ENCODE results near the gene CTIF.

CTIF gene

DNA sequence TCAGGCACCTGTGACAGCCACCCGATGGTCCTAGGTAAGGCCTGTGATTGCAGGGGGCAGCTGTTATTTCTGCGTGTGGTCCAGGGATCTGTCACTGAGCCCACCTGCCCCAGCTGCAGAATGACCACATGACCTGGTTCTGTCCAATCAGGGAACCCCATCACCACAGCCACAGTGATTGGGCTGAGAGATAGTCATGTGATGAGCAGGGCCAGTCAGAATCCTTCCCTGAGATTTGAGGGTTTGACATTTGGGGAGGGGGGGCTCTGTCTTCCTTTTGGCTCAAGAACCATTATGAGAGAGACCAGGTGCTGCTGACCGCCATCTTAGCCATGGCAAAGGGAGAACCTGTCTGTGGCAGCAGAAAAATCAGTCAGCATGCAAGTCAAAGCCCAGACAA is 264.7 kb downstream of the CTIF start:
- no peaks in the 10 kb centered on the region for H3K27me3 ChIP-seq
- TF ChIP-seq, protein P1, sequence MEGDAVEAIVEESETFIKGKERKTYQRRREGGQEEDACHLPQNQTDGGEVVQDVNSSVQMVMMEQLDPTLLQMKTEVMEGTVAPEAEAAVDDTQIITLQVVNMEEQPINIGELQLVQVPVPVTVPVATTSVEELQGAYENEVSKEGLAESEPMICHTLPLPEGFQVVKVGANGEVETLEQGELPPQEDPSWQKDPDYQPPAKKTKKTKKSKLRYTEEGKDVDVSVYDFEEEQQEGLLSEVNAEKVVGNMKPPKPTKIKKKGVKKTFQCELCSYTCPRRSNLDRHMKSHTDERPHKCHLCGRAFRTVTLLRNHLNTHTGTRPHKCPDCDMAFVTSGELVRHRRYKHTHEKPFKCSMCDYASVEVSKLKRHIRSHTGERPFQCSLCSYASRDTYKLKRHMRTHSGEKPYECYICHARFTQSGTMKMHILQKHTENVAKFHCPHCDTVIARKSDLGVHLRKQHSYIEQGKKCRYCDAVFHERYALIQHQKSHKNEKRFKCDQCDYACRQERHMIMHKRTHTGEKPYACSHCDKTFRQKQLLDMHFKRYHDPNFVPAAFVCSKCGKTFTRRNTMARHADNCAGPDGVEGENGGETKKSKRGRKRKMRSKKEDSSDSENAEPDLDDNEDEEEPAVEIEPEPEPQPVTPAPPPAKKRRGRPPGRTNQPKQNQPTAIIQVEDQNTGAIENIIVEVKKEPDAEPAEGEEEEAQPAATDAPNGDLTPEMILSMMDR (IDR thresholded peaks at IDR 0.05), result no peak
- no peaks in the 10 kb centered on the region for H3K9me3 ChIP-seq
- no peak overlapping the region for H3K27ac ChIP-seq
- no peak overlapping the region for H3K4me3 ChIP-seq (ENCODE audit: low read depth in 1 of 2, low read length in 1 of 2)
- H3K4me1 ChIP-seq (ENCODE audit: control insufficient read depth in 1 of 2, insufficient read depth in 1 of 2, low read depth in 1 of 2, low read length in 1 of 2), result no peaks in the 10 kb centered on the region
- H3K36me3 ChIP-seq, result no peaks in the 10 kb centered on the region

DNA sequence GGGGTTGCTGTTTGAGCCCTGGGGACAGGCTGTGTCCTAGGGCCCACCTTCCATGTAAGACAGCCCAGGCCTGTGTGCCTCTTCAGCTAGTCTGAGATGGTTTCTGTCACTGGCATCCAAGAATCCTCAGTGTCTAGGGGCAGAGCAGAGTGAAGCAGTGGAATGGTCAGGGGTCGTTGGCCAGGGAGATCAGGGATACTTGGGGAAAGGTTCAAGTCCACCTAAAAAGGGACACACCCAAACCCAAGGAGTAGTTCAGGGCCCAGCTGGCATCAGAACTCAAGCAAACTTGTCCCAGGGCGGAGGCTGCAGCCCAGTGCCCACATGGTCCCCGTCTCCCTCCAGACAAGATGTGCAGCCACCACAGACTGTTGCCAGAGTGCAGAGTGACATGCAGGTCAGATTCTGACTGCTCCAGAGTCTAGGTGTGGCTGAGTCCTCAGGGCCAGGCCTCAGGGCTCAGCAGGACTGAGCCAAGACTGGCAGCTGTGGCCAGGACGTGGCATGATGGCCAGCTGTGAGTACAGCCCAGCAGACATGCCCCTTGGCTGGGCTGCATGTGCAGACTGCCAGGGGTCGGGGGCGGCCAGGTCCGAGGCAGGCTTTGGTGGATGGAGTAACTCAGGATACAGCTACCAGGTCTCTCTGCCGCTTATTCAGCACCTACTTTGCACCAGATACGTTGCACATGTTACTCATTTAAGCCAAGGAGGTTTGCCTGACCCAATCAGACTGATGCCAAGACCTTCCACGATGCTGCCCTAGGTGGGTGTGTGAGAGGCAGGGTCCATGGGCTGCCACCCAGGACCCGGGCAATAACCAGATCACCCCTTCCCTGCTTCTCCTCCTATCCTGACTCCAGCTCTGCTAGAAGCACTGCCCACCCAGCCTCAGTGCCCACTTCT is 265.4 kb downstream of the CTIF start:
- no peaks in the 10 kb centered on the region for H3K4me1 ChIP-seq (ENCODE audit: control insufficient read depth in 1 of 2, insufficient read depth in 1 of 2, low read depth in 1 of 2, low read length in 1 of 2)
- H3K27ac ChIP-seq, result no peak overlapping the region
- H3K36me3 ChIP-seq, result no peaks in the 10 kb centered on the region
- no peaks in the 10 kb centered on the region for H3K9me3 ChIP-seq
- no peaks in the 10 kb centered on the region for H3K27me3 ChIP-seq
- H3K4me3 ChIP-seq (ENCODE audit: low read depth in 1 of 2, low read length in 1 of 2), result no peak overlapping the region
- TF ChIP-seq, protein P1 (IDR thresholded peaks at IDR 0.05), result no peak

DNA sequence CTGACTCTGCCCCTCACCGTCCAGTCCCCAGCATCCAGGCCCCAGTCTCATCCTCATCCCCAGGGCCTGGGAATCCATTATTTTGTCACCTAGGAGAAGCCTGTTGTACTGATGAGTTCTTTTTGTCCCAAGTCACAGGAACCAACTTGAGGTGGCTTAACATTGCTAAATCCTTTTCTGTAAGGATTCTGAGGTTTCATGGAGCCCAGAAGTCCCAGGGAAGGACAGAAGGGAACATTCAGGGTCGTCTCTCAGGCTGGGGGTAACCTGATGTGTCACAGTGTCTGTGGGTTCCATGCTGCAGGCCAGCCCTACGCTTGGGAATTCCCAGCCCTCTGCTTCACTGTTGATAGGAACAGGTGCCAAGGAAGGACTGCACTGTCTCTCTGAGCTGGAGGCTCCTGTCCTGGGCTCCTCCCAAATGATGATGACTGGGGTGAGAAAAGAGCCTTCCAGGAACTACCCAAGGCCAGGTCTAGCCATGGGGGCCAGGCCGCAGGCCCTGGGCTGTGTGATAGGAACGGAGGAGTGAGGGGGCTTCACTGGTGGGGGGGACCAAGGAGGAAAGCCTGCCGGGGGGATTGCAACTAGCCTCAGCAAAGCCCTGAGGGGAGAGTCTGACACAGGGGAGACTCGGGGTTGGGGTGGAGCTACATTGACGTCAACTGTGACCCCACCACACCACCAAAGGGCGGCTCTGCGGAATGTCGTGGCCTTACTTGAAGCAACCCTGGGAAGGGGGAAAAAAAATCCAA is 266.2 kb downstream of the CTIF start:
- H3K27ac ChIP-seq, result no peak overlapping the region

DNA sequence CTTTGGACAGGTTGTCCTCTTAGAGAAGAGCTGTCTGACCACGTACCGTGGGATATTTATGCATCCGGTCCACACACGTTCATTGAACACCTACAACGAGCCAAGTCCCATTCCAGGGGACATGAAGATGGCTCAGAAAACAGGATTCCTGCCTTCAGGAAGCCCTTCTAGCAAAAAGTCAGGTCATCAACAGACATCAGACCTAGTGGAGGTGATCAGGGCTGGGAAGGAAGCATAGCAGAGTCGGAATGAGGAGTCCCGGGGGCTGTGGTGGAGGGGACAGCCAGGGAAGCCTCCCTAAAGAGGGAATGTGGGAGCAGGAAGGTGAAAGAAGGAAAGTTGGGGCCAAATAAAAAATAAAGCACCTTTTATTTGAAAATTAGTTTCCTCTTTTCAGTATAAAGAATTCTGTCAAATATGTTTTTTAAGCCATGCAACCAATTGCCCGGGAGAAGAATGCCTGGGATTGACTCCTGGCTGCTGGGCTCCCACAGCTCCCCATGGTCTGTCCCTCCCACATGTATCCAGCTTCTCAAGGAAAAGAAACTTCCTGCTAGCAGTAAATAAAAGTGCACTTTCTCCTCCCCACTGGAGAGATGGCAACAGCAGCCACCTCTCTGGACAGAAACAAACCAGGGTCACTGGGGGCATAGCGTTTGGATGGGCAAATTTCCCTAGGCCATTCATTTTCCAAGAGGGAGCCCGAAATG is 267.1 kb downstream of the CTIF start:
- H3K27ac ChIP-seq, result no peak overlapping the region
- no peaks in the 10 kb centered on the region for H3K27me3 ChIP-seq
- H3K4me3 ChIP-seq (ENCODE audit: low read depth in 1 of 2, low read length in 1 of 2), result no peak overlapping the region
- H3K4me1 ChIP-seq (ENCODE audit: control insufficient read depth in 1 of 2, insufficient read depth in 1 of 2, low read depth in 1 of 2, low read length in 1 of 2), result no peaks in the 10 kb centered on the region
- H3K36me3 ChIP-seq, result no peaks in the 10 kb centered on the region
- TF ChIP-seq, protein P1 (IDR thresholded peaks at IDR 0.05), result no peak
- no peaks in the 10 kb centered on the region for H3K9me3 ChIP-seq

More for the DNA sequence above, 266.2 kb downstream of the CTIF start:
- Histone ChIP-seq H3K27me3 (no peaks in the 10 kb centered on the region), H3K4me1 (ENCODE audit: control insufficient read depth in 1 of 2, insufficient read depth in 1 of 2, low read depth in 1 of 2, low read length in 1 of 2) (no peaks in the 10 kb centered on the region), H3K4me3 (ENCODE audit: low read depth in 1 of 2, low read length in 1 of 2) (no peak overlapping the region), H3K36me3 (no peaks in the 10 kb centered on the region), H3K9me3 (no peaks in the 10 kb centered on the region)
- TF ChIP-seq, protein P1 (IDR thresholded peaks at IDR 0.05), result no peak

DNA sequence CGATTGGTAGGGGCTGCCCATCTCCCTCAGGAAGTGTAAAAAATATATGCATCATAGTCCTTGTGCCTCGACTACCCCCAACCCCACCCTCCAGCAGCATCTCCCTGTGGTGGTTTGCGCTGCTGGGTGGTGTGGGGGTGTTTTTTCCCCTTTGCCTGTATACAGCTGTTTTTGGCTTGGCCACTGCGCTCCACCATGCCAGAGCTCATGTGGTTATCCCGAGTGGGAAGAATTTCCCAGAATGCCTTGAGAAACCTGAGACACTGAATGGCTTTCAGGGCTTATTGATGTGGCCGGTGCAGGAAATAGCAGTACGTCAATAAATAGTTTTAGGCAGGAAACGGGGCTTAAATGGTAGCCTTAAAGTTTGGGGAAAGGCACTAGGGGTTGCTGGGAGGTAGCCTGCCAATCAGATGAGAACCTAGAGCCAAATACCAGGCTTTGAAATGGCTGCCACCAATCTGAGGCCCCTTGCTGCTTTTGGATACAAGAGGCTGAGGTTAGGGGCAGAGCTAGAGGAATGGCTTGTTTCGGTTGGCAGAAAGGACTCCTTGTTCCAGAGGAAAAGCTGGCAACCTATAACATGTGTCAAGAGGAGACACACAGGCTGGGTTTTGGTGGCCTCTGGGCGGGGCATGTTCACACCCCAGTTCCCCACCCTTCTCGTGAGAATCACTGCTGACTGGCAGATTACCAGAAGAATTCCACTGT is 267.9 kb downstream of the CTIF start:
- TF ChIP-seq, protein P1 (IDR thresholded peaks at IDR 0.05), result no peak
- Histone ChIP-seq H3K27ac (no peak overlapping the region), H3K4me3 (ENCODE audit: low read depth in 1 of 2, low read length in 1 of 2) (no peak overlapping the region)

More for the DNA sequence above, 267.9 kb downstream of the CTIF start:
- no peaks in the 10 kb centered on the region for H3K36me3 ChIP-seq
- H3K27me3 ChIP-seq, result no peaks in the 10 kb centered on the region
- H3K9me3 ChIP-seq, result no peaks in the 10 kb centered on the region
- no peaks in the 10 kb centered on the region for H3K4me1 ChIP-seq (ENCODE audit: control insufficient read depth in 1 of 2, insufficient read depth in 1 of 2, low read depth in 1 of 2, low read length in 1 of 2)
